Measurements from ENCODE around the gene EOLA1.
"Not testable (repeated sequence)": the region's sequence is repeated elsewhere in the genome, so short reads cannot be mapped to it uniquely, and the experiment has no call there.

The EOLA1 gene

GRCh38 chrX:149540621-149541520 lies at the start of gene EOLA1:
Gene EOLA1, plus strand, starts transcription at chrX:149541012. Its CDS starts 4,619 bp downstream, at chrX:149545631.
- DNase-seq (ENCODE audit: low spot score), result peak; percentile 74

- DNase-seq (ENCODE audit: low spot score), result no peak
These were observed 49.0 kb upstream of the EOLA1 start for GRCh38 chrX:149491812-149492211.

- no peak for DNase-seq (ENCODE audit: low spot score)
These were observed 46.9 kb upstream of the EOLA1 start for GRCh38 chrX:149493567-149494562.

GRCh38 chrX:149494844-149495565 lies 45.8 kb upstream of the EOLA1 start:
- DNase-seq (ENCODE audit: low spot score), result no peak

- peak; percentile 71 for DNase-seq (ENCODE audit: low spot score)
These were observed 45.2 kb upstream of the EOLA1 start for GRCh38 chrX:149495573-149496071.

- DNase-seq (ENCODE audit: low spot score), result no peak
These were observed 43.8 kb upstream of the EOLA1 start for GRCh38 chrX:149497054-149497453.

GRCh38 chrX:149497626-149498025 lies 43.2 kb upstream of the EOLA1 start:
- no peak for DNase-seq (ENCODE audit: low spot score)

- DNase-seq (ENCODE audit: low spot score), result no peak
These were observed 42.0 kb upstream of the EOLA1 start for GRCh38 chrX:149498767-149499166.

- DNase-seq (ENCODE audit: low spot score), result no peak
These were observed 41.0 kb upstream of the EOLA1 start for GRCh38 chrX:149499766-149500165.

GRCh38 chrX:149502923-149503322 lies 37.9 kb upstream of the EOLA1 start:
- not testable (repeated sequence) for DNase-seq (ENCODE audit: low spot score)

GRCh38 chrX:149503446-149503845 lies 37.4 kb upstream of the EOLA1 start:
- DNase-seq (ENCODE audit: low spot score), result not testable (repeated sequence)

- no peak for DNase-seq (ENCODE audit: low spot score)
These were observed 36.4 kb upstream of the EOLA1 start for GRCh38 chrX:149504226-149504914.

GRCh38 chrX:149504915-149505651 lies 35.7 kb upstream of the EOLA1 start, which contains the start of gene IDS:
Gene IDS, minus strand, starts transcription at chrX:149505306. Its CDS starts 169 bp downstream, at chrX:149505137.
- DNase-seq (ENCODE audit: low spot score), result peak; percentile 81

GRCh38 chrX:149505671-149506070 lies 35.1 kb upstream of the EOLA1 start:
- DNase-seq (ENCODE audit: low spot score), result no peak

GRCh38 chrX:149506349-149506748 lies 34.5 kb upstream of the EOLA1 start:
- no peak for DNase-seq (ENCODE audit: low spot score)

- no peak for DNase-seq (ENCODE audit: low spot score)
These were observed 32.3 kb upstream of the EOLA1 start for GRCh38 chrX:149508467-149508866.

- no peak for DNase-seq (ENCODE audit: low spot score)
These were observed 30.4 kb upstream of the EOLA1 start for GRCh38 chrX:149510386-149510785.

- no peak for DNase-seq (ENCODE audit: low spot score)
These were observed 29.7 kb upstream of the EOLA1 start for GRCh38 chrX:149511081-149511480.

GRCh38 chrX:149512225-149512885 lies 28.5 kb upstream of the EOLA1 start:
- DNase-seq (ENCODE audit: low spot score), result peak; percentile 51
